KG1 (cell line): Measurements from ENCODE around the gene ASPRV1.

ENCODE experiments used
- DNase-seq: peaks from one replicate; lab custom pipeline; 2025; lab: John Stamatoyannopoulos, UW

Gene ASPRV1

DNA sequence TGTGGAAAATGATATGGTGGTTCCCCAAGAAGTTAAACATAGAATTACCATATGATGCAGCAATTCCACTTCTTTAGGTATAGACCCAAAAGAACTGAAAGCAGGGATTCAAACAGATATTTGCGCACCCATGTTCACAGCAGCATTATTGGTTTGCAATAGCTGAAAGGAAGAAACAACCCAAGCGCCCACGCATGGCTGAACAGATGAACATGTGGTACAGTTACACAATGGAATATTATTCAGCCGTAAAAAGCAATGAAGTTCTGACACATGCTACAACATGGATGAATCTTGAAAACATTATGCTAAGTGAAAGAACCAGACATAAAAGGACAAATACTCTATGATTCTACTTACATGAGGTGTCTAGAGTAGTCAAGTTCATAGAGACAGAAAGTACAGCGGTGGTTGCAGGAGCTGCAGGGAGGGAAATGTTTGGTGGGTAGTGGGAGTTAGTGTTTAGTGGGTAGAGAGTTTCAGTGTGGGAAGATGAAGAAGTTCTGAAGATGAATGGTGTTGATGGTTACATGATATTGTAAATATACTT lies 26.7 kb upstream of the ASPRV1 start:
- DNase-seq = no peak

DNA sequence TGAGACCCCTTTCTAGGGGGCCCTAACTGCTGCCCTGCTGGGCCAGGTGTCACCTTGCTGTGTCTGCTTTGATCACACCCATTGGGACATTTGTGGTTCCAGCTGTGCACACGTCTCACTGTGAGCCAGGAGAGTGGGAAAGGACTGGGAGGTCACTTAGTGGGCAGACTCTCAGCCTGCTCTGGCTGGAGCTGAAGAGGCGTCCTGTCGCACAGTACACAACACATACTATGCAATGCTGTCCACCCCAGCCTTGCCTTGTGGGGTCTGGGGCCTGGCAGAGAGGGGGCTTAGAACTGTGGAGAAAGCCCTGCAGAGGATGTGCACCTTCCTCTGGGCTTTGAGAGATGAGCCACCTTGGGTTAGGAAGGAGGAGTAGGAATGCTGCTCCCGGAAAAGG lies 25.3 kb upstream of the ASPRV1 start:
- no peak for DNase-seq

DNA sequence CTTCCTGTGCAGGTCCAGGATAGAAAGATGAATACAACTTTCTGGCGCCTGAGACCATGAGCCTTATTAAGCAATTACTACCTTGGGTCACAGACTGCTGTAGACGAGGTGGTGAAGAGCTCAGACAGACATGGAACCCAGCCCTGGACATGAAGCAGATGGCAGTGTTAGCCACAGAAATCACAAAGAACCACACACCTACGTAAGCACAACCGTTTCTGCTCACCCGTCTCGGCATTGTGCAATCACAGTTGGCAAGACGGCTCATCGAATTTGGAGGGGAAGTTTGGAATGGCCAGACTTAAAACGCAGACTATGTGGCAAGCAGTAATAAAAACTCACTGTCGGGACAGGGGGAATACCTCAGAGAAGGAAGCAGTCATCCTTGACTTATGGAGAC lies 24.3 kb upstream of the ASPRV1 start:
- DNase-seq = no peak

DNA sequence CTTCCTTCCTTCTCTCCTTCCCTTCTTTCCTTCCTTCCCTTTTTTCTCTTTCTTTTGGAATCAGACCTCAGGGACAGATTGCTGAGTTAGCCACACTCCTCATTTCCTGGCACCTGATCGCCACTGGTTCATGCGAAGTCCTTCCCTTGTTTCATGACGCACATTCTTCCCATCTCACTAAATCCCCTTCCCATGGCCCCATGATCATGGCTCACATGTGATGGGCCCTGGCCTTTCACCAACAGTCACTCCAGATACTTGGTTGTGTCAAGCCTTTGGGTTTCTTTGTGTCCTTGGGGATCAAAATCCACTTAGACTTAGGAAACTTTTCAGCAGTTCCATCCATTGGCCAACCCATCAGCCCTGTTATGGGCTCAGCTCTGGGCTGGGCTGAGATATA lies 23.8 kb upstream of the ASPRV1 start:
- DNase-seq = no peak

DNA sequence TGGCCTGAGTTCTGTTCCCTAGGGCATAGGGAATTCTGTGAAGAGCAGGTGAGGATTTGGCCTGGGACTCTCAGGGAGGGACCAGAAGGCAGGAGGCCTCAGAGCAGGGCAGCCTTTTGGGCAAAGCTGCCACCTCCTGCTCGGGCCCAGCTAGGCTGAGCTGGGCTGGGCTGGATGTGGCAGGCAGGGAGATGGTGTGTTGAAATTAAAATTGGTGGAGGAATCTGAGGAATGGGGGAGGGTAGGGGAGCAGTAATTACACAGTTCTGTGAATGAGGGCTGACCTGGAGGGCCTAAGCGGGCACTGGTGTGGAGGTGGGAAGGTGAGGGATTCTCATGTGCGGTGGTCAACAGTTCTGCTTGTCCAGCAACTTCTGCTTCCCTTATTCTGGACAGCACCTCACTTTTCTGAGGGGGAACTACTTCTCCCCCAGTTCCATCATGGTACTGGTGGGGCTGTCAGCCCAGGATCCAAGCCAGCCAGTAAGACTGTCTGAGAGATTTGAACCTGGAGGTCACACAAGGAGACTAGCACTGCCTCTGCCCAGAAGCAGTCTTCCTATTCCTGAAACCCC lies 22.0 kb upstream of the ASPRV1 start:
- DNase-seq = no peak

DNA sequence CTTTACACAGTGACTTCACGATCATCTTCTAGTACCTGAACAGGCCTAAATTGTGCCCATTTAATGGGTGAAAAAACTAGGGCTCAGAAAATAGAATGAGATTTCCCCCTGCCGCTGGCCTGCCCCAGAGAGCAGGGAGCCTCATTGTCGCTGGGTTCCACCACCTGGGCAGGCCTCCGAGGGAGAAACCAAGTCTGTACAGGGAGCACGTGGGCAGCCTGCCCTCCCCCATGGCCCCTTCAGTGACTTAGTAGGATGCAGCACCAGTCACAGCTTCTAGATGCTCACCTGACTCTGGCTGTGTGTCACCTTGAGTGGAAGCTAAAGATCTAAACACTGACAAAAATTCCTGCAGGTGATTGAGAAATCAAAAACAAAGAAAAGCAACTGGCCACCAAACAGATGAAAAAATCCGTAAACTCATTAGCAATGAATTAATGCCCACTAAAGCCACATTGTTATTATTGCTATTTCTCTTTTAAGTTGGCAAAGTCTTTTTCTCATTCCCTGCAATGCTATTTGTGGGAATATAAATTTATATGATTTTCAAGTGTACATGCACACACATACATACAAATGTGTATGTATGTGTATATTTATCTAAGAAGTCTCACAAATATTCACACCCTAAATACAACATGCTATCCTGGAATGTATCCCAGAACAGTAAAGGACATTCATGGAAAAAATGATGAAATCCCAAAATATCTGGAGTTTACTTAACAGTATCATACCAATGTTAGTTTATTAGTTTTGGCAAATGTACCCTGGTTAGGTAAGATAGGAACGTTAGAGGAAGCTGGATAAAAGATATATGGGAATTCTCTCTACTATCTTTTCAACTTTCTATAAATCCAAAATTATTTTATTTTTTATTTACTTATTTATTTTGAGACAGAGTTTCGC lies 18.7 kb upstream of the ASPRV1 start:
- DNase-seq = no peak

DNA sequence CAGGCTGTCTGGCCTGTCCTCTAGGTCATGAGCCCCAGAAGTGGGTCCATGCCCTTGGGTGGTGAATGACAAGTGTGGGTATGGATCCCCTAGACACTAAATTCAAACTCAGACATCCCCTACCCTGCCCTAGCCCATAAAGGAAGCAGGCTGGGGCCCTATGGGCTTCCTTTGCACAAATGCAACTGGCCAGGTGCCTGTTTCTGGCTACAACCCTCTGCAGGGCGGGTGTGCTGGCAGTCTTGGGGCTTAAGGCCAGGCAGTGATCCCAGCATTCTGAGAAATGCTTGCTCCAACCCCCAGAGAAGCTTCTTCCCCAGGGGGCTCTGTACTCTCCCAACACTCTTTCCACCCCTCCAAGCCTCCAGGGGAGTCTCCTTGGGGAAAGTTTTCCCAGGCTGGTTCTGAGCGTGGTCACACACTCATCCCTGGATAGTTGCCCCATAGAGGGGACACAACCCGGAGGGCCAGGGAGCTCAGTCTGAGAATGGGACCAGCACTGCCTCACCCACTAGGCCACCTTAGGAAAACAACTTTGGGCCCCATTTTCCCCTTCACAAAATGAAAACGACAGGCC lies 16.6 kb upstream of the ASPRV1 start:
- DNase-seq = no peak

DNA sequence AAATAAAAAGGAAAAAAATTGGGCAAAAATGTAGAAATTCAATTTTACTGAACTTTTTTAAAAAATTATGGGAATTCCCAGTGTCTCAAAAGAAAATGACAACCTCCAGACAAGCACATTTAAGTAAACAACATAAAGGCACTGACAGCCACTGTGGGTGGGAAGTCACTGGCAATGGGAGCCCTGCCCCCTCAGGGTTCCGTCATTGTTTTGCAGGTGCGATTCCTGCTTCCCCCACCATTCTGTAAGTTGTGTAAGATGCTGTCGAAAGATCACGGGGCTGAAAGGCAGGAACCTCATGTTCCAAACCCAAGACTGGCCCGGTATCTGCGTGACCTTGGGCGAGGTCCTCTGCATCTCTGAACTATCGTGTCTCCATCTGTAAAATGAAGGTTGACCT lies 15.8 kb upstream of the ASPRV1 start:
- DNase-seq = no peak

DNA sequence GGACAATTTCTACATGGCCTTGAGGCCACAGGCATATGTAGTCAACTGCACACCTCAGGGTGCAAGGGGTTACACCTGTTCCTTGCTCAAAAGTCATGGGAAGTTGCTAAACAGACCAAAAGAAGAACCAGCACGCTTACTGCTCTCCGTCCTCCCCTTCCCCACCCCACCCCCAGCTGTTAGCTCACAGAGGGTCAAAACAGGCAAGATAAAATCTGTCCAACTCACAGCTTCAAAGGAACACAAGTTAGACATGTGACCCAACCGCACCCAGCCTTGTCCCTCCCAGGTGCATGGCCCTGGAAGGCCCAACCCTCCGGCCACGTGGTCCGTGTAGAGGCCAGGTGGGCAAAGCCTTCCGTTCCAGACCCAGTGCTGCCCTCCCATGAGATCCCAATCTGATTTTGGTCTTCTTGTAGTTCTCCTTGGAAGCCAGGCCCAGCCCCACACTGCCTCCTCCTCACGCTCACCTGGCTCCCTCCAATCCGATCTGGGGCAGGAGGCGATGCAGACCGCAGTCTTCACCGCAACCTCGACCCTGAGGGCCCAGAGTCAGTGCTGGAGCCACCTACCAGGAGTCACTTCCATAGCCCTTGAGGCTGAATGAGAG lies 14.5 kb upstream of the ASPRV1 start:
- no peak for DNase-seq

DNA sequence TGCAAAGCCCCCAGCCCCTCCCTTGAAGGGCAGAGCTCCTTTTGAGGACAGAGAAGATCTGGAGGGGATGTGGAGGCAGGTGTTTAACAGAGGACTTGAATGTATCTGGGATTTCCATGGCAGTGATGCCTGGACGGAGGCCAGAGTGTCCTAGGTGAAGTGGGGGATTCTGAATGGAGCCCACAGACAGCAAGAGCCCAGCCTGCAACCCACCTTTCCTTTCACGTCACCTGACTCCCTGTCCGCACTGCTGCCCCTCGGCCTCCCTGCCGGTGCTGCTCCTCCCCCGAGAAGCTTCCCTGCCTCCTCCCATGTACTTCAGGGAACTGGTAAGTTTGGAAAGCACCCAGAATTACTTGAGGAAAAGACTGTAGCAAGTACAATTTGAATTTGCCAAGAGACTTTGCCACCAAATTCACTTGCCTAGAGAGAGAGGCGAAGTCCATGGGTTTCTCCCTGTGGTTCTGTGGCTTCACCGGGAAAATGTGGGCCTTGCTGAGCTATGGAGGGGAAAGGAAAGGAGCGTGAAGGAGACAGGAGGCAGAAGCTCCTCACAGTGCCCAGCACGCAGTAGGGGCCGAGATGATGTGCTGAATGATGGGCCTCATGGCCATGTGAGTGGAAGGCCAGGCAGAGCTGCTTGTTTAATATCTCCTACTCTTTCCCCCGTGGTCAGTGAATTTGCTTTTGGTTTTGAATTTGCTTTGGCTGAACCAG lies 13.9 kb upstream of the ASPRV1 start:
- DNase-seq = no peak

DNA sequence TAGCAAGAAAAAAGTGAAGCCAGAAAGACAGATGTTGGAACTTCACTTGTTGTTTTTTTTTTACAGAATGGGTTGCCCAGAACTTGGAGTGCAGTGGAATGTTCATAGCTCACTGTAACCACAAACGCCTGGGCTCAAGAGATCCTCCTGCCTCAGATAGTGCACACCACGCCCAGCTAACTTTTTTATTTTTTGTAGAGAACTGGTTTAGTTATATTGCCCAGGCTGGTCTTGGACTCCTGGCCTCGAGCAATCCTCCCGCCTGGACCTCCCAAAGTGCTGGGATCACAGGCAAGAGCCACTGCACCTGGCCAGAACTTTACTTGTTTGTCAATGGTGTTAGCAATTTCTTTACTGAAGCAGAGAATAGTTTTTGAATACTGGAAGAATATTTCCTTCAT lies 11.9 kb upstream of the ASPRV1 start:
- no peak for DNase-seq

DNA sequence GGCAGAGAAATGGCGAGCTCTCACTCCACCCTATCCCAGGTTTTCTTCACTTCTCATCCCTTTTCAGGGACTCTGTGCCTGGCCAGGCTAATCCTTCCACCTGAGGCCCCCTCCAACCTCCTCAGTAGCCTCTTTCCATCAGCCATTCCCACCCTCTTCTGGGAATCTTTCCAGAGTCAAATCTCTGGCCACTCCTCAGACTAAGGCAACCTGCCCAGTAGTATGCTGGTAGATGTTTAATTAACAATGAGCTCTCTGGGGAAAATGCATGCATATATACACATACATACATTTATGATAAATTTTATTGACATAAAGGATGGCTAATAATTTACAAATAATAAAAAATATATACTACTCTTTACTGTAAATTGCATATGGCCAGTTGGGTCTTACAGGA lies 11.4 kb upstream of the ASPRV1 start:
- no peak for DNase-seq

DNA sequence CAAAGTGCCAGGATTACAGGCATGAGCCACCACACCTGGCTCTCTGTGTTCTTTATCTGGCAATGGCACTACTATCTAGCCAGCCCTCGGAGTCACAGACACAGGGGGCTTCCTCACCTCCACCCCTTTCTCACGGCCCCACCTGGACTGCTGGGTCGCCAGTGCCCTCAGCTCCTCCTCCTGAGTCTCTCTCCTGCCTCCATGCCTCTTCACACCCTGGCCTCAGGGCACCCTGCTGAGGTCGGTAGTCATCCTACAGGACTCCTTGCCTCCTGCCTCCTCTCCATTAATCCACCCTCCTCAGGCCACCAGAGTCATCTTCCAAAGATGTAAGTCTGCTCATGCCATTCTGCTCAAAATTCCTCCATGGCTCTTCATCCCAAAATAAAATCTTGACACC lies 8.6 kb upstream of the ASPRV1 start:
- no peak for DNase-seq

DNA sequence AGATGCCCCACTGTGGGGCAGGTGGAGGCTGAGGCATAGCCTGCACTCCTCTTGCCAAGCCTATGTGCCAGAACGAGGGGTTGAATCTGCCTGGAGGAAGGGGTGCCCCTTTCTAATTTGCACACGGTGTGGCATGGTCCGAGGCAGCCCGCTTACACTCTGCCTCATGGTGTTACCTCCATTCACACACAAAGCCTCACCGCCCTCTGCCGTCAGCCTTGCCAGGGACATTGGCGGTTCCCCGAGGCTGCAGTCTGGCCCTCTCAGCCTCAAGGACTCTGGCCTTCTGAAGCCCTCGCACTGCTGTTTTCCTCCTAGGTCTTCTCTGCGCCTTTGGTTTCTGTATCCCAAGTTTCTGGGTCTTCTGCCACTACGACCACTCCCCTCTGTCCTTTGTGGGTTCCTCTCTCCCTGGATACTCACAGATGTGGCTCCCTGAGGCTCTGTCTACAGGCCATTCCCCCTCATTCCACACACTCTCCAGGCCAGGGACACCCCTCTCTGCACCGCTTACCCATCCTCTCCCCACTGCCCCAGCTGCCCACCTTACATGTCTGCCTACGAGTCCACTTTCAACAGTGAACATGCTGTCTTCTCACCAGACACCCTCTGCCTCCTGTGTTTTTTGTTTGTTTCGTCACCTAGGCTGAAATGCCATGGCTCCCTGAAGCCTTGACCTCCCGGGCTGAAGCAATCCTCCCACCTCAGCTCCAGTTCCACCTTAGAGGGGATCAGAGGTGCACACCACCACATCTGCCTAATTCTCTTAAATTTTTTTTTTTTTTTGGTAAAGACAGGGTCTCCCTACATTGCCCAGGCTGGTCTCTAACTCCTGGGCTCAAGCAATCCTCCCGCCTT lies 7.9 kb upstream of the ASPRV1 start:
- DNase-seq = no peak

DNA sequence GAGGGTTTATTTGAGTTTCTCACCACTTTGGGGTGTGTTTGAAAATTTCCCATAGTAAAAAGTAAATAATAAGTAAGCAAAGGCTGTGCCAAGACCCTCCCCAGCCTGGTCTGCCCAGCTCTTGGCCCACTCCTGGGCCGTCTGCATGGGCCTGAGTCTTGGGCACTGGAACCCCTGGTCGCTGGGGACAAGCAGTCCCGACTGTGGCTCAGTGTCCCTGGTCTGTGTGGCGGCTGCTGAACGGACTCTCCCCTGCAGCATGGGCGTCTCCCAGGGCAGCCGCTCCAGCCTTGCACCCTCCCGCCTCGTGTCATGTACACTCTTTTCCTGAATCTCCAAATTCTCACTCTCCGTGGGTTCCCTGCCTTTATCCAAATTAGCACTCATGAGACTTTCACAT lies 7.2 kb upstream of the ASPRV1 start:
- DNase-seq = no peak

DNA sequence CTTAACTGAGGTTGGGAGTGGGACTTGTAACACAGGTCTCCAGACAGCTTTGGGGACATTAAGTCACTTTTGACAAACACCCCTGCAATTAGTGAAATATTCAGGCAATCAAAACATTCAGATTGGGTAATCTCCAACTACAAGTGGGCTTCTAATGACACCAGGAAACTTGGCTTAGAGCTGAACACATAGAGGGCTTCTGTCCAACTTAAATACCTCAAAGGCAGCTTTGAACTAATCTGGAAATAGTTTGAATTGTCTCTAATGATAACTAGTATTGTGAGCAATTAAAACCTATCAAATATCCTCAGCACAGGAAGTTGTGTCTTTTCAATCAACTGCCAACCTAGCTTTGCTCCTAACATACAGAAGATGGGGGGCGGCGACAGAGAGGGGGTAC lies 5.1 kb upstream of the ASPRV1 start:
- no peak for DNase-seq

DNA sequence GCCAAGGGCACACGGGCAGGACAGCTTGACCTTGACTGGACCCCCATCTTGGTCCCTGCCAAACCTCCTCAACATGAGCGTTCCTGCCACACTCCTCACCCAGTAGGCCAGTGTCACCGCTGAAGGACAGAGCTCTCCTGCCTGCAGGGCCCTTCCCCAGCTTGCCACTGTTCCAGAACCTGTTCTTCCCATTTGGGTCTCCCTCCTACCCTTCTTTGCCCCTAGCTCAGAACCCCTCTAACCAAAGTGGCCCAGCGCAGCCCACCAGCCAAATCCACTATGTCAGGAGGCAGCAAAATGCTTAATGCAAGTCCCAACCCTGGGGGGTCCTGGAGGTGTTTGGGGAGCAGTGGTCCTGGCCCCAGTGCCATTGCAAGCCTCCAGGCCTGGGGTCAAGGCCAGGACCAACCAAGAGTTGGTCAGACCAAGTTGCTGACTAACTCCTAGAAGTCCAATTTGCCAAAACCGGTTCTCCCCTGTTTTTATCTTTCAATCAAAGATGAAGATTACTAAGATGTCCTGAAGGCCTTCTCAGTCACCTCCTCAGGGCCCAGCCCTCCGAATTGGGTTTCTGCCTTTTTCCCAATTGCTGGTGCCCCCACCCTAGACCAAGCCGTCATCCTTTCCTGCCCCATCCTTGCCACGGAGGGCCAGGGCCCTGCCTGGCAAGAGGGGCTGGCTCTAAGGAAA lies 4.5 kb upstream of the ASPRV1 start:
- no peak for DNase-seq

DNA sequence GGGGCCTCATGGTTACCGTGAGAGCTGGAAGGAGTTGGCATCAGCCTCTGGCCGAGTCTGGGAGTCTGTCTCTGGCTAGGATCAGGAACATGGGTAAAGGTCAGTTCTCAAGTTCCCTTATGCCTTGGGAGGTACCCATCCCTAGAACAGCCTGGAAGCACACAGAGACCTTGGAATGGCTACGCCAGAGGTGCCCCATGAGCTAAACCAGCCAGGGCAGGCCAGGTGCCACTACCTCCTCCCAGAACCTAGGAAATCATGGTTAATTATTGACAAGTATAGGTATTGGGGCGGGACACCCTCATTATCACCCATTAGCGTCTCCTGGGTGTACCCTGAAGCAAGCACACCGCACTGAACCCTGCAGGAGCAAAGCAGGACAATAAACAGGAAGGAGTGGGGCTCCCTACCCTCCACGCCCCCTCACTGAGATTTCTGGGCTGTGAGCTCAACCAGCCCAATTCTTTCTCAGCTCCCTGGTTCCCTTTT lies 3.0 kb upstream of the ASPRV1 start:
- no peak for DNase-seq

DNA sequence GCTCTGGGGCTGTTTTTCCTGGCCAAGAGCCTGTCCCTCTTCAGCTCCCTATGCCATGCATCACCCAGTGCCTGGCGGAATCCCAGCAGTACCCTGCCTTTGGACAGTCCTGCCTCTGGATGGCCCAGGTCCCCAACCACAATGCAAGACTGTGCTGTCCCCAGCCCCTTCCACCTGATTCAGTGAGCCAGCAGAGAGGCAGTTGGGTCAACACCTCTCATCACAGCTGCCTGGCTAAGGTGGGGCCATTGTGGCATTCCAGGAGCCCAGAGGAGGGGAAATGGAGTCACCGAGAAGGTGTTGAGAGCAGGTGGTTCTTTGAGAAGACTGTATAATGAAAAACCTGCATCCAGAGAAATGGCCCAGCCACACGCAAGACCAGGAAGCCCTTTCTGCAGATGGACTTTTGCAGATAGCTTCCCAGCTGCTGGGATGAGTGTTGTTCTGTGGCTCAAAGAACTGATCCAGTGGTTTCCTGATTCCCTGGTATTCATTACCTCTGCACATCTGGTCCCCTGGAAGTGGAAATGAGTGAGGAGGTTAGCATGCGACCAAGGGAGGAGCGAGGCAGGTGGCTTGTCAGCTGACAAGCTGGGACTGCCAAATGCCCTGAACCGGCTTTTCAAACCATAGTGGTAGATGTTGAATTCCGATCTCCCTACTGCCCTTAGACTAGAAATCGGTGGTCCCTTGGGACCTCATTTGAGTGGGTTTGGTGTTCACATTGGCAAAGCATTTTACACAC lies 1.7 kb upstream of the ASPRV1 start:
- no peak for DNase-seq

DNA sequence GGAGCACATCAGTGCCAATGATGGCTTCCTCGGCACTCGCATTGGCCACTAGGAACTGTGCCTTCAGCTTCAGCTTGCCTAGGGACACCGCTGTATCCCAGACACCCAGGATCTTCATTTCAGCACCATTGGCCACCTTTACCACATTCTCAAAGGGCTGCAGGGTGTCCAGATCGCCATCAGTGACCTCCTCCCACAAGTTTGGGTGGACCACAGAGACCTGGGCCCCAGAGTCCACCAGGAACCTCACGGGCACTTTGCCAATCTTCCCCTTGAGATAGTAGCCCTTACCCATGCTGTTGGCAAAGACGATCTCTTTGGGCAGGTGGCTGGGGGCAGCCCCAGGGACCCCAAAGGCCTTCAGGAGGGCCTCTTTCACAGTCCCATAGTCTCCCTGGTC lies 610 bp downstream of the ASPRV1 start:
- DNase-seq = no peak
